WTC11 (cell line): ENCODE data around the gene ADSL.

Experiments used
- ATF1 ChIP-seq: sonication (generic); formaldehyde crosslinking; IDR thresholded peaks from 2 replicates; pipeline ENCODE4 v1.8.1; 2023; ENCODE audit warnings: mild to moderate bottlenecking, moderate library complexity, missing genetic modification reagents
- CTCF ChIP-seq: fragments of 200-600 bp; IDR thresholded peaks from 2 replicates; pipeline ENCODE4 v1.8.0; 2022; ENCODE audit warnings: antibody characterized with exemption
- ETV6 ChIP-seq: sonication (generic); formaldehyde crosslinking; IDR thresholded peaks from 2 replicates; pipeline ENCODE4 v1.8.1; 2022; ENCODE audit warnings: mild to moderate bottlenecking, missing genetic modification reagents
- FOXK1 ChIP-seq: sonication (generic); formaldehyde crosslinking; IDR thresholded peaks from 2 replicates; pipeline ENCODE4 v1.8.0; 2022; ENCODE audit warnings: mild to moderate bottlenecking, moderate library complexity, missing genetic modification reagents
- MAX ChIP-seq: sonication (generic); formaldehyde crosslinking; IDR thresholded peaks from 2 replicates; pipeline ENCODE4 v1.8.0; 2022; ENCODE audit warnings: mild to moderate bottlenecking, missing genetic modification reagents
- MYBL2 ChIP-seq: sonication (generic); formaldehyde crosslinking; IDR thresholded peaks from 2 replicates; pipeline ENCODE4 v1.8.1; 2023; ENCODE audit warnings: mild to moderate bottlenecking, moderate library complexity, missing genetic modification reagents
- NFATC4 ChIP-seq: fragments of 250-450 bp; sonication (Bioruptor Pico); IDR thresholded peaks from 2 replicates; pipeline ENCODE4 v1.9.0; 2021; ENCODE audit warnings: mild to moderate bottlenecking
- TCF7 ChIP-seq: sonication (generic); formaldehyde crosslinking; IDR thresholded peaks from 2 replicates; pipeline ENCODE4 v1.8.0; 2022; ENCODE audit warnings: mild to moderate bottlenecking, low read depth, missing genetic modification reagents, moderate library complexity

- TF ChIP-seq ETV6: no peak
- no peak for TF ChIP-seq FOXK1 (CRISPR knock-in tag)
- no peak for TF ChIP-seq MYBL2
- no peak for TF ChIP-seq ATF1 (CRISPR knock-in tag)
- no peak for TF ChIP-seq NFATC4 (CRISPR knock-in tag)
- no peak for TF ChIP-seq CTCF
- no peak for TF ChIP-seq TCF7 (CRISPR knock-in tag)
- TF ChIP-seq MAX (CRISPR knock-in tag): no peak
Observed at GRCh38 chr22:40414838-40415505, 68.7 kb downstream of the ADSL start.
